Stimulated activated CD4-positive, alpha-beta T cell treated with anti-CD3 and anti-CD28 coated beads, Interleukin-4, amount 100 ng/mL, for 1 hour (primary cell): Measurements from ENCODE around the gene NUDT8.
"Not testable (repeated sequence)": the region's sequence is repeated elsewhere in the genome, so short reads cannot be mapped to it uniquely, and the experiment has no call there.

Experiments
- DNase-seq: peaks from one replicate; pipeline ENCODE4 v3.0.0-alpha.2; 2020

NUDT8 gene

DNA sequence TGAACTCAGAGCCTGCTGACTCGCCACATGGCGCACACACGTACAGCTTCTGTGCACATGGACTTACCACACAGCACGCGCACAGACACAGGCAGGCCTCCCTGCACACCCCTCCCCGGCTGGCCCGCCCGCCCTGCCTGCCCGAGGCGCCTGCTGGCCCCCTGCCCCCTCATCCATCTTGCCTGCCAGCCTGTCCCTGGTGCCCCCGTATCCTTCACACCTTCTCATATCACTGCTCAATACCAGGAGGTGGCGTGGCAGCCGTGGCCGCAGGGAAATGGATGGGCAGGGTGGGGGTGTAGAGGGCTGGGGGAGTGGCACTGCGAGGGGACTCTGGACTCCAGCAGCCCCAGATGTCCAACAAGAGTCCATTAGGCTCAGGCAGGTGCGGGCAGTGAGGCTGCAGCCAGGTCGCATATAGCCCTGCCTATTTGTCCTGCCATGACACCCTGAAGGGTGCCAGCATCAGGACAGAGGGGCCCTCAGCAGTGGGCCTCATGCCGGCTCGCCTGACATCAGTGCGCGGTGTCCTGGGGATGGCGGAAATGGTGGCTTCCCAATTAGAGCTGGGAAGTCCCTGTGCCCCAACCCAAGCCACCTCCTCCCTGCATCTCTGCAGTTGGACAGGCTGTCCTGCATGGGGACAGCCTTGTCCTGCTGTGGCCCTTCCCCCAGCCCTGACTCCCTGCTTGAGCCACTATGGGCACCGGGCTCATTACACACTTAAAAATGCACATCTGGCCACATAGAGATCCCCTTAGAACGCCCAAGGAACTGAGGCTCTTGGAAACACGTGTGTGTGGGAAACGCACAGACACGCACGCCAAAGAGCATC is 11.8 kb upstream of the NUDT8 start:
- no peak for DNase-seq

DNA sequence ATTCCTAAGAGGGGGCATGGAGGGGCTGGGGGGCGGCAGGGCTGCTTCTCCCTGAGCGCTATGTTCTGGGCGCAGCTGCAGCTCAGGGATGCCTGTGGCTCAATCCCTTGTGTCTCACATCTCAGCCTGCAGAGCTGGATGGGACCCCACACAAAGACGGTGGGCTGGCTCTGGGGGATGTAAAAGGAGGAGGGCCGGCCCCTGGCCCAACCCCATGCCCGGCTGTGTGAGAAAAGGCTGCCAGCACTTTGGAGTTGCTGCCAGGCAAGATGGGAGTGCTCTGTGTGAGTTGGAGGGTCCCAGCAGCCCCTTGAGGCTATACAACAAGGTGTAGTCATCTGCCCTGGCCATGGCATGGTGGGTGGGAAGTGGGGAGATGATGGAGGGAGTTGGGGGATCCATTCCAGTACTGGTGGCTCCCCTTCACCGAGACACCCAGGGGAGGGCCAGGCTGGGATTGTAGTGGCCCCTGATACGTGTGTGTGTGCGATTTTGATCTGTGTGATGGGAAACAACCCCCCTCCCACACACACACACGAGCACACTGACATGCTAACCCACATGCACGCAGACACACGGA is 11.1 kb upstream of the NUDT8 start:
- DNase-seq = no peak

- peak; percentile 66 for DNase-seq
These were observed 10.5 kb upstream of the NUDT8 start for GRCh38 chr11:67640021-67640757.

- no peak for DNase-seq
These were observed 9.7 kb upstream of the NUDT8 start, which contains the start of gene TBX10 for GRCh38 chr11:67639438-67639859. Gene TBX10 (minus strand): TSS chr11:67639763. CDS start chr11:67639472, 291 bp downstream.

- DNase-seq = no peak
These were observed 9.0 kb upstream of the NUDT8 start for GRCh38 chr11:67638535-67639437.

DNA sequence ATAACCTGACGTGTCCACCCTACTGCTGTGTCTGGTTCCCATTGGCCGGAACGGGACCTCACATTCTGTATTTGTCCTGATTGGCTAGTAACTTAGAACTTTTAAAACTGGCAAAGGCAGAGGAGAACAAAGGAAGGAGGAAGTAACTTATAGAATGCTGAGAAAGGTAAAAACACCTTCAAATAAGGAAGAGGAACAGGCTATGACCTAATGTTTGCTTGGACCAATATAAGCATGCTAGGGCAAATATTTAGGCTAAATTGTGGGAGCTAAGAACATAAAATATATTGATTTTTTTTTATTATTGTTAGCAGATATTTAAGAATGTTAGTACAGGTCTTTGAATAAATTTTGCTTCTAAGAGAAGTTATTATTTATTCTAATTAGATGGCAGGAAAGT is 7.7 kb upstream of the NUDT8 start:
- DNase-seq = not testable (repeated sequence)

DNA sequence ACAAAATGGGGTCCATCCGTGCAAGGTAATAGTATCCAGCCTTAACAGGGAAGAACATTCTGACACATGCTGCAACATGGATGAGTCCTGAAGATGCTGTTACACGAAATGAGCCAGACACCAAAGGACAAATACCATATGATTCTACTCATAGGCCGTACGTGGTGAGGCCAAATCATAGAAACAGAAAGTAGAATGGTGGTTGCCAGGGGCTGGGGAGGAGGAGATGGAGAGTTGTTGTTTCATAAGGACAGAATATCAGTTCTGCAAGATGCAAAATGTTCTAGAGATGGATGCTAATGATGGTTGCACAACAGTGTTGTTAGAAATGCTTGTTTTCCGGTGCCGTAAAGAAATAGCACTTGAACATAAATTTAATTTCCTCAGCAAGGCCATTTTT is 7.2 kb upstream of the NUDT8 start:
- no peak for DNase-seq

DNA sequence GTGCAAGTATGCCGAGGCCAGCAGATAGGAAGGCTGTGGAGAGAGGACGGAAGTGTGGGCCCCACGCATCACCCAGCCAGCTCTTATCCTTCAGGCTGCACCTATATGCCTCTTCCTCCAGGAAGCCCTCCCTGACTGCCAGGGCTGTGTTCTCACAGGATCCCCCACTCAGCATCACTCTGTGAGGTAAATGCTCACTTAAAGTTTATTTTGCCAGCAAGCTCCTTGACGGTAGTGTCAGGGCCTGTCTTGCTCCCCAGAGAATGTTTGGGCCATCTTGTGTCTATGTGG is 5.4 kb upstream of the NUDT8 start:
- DNase-seq = no peak

DNA sequence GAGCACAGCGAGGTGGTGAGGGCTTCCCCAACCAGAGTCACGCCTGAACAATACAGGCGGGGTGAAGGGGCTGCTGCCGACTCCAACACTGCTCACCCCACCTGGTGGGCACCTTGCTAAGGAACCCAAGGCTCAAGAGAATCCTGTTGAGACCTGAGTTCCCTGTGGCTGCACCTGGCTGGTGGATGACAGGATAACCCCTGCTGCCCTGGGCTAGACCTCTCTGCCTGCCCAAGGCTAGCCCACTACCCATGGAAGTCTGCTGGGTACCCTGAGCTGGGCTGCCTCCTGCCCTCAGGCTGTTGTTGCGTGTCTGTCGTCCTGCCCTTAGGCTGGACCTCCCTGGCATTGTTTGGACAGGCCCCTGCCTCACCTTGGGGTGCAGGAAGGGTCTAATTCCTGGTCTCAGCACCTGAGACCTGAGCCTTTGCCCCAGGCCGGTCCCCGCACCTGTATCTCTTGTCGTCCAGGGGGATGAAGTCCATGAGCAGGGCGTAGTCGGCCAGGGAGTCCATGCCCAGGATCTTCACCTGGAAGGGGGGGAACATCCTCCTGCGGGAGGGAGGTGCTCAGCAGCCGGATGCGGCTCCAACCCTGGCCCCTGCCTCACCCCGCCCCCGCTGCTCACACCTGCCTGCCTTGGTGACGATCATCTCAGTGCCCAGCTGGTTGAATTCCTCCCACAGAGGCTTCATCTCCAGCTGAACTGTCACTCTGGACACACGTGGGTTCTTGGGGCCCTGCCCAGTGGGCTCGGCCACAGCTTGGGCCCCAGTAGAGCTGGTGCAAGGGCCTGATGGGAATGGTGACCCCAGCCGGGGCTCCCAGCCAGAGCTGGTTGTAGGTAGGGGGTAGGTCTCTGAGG is 4.9 kb upstream of the NUDT8 start:
- DNase-seq = no peak

DNA sequence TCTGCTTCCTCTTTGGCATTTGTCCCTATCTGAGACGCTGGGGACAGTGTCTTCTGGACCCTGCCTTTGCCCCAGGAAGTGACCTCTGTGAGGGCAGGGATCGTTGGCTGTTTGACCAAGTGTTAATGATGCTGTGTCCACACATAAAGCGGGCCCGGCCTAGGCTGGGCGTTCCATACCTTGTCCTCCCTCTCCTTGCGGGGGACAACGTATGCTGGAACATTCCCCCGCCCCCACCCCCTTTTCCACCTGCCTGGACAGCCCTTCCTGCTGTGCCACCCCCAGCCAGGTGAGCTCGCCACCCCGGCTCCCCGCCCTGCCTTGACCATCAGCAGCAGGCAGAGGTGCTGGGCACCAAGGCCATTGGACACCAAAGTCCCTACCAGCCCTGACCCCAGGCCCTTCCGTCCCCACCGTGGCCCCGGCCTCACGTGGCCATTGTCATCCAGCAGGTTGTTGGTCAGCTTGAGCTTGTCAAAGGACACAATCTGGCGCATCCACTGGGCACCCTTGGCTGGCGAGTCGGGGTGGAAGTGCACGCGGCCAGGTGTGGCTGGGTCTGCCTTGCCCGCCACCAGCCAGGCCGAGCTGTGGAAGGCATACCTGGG is 4.1 kb upstream of the NUDT8 start:
- no peak for DNase-seq

DNA sequence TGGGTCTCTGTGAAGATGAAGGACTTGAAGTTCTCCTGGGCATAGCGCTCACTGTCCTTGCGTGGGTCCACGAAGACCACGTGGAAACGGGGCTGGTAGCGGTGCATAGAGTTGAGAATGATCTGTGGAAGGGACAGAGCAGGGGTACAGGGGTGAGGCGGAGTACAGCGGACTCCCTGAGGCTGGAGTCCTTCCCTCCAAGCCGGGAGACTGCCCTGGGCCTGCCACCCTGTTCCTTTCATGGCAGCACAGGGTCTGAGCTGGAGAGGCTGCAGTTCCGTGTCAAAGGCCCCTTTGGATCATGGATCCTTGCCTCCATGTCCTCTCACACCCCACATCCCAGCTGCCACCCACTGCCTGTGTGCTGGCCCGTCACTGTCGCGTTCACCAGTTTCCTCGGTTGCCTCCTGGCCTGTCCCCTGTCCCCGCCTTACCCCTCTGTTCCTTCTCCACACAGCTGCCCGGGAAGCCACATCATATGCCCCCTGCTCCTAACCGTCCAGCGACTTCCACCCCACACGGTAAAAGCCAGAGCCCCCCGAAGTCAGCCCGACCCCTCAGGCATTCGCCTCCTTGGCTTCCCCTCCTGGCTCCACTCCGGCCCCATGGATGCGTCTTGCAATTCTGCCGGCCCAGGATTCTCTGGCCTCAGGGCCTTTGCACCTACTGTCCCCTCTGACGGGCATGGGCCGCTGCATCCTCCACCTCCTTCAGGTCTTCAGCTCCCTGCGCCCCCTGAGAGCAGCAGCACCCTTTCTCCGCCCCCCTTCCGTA is 3.4 kb upstream of the NUDT8 start:
- no peak for DNase-seq

- DNase-seq = no peak
These were observed 2.6 kb upstream of the NUDT8 start for GRCh38 chr11:67632175-67632981.

DNA sequence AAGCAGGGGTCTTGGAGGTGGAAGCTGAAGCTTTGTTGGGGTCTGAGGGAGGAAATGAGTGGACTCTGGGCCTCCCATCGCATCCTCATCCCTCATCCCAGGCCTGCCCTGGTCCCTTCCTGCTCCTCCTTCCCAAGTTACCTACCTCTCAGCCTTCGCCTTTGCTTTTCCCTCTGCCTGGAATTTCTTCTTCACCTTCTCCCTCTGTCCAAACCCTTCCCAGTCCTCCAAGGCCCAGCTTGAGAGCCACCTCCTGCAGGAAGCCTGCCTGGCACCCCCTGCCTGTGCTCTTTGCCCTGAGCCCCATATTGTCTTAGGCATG is 2.1 kb upstream of the NUDT8 start:
- no peak for DNase-seq

DNA sequence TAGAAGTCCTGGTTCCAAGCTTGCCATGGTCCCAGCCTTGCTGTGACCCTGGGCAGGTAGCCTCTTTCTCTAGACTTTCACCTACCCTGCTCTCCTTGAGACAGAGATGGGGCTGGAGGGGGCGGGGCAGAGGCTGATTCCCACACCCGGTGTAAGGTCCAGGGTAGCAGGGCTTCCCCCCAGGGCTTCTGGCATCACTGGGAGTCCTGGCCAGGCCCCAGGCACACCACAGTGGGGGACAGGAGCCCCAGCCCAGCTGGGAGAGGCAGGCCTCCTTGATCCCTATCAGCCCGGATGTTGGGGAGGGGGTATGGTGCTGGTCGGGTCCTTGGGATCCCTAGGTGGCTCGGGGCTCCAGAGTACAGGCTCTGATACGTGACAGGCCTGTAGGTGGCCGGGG is 1.7 kb upstream of the NUDT8 start:
- no peak for DNase-seq

DNA sequence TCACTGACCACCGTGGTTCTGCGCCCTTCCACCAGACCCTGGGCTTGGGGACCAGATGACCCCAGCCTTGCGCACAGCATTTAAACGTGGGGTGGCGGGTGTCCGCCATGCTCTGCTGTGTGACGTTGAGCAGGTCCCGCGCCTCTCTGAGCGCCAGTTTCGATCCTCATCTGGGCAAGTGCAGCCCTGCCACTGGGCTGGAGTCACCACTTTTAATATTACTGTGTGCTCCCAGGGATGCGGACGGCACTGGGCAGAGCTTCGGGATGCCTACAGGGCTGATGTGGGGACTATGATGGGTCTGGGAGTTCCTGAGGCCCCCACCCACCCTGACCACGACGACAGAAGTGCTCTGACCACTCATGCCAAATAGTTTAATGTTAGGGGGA is 1.2 kb upstream of the NUDT8 start:
- DNase-seq = no peak

DNA sequence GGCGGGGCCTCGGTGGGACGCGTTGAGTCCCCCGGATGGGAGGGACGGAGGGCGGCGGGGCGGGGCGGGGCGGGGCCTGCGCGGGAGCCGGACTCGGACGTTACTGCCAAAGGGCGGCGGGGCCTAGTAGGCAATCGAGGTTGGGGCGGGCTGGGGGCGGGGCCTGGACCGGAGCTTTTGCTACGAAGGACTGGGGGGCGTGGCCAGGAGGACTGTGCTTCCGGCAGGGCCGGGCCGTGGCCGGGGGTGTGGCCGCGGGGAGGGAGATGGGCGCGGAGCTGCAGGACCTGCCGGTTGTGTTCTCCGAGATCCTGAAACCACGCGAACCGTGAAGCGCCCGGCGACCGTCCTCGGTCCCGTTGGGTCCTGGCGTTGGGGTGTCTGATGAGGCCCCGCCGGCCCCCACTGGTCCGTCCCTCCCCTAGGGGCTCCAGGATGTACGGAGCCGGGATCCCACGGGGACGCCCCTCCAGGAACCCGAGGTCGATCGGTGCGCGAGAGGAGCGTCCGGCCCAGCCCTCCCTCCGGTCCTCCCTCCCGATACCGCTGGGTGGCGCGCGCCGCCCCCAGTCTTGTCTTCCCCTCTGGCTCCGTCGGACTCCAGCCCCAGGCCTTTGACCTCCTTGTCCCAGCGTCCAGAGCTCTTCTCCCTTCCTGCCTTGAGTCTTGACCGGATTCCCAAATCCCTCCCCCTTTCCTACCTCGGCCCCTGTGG is 648 bp upstream of the NUDT8 start:
- DNase-seq = peak; percentile 97

GRCh38 chr11:67628710-67629385 is 889 bp downstream of the NUDT8 start:
- DNase-seq = no peak

- no peak for DNase-seq
These were observed 1.7 kb downstream of the NUDT8 start for GRCh38 chr11:67627812-67628624.
